H1 (cell line): Measurements from ENCODE around the gene IDH3A.

Source experiments
- EZH2 ChIP-seq: fragments of 200-600 bp; sonication (generic); IDR thresholded peaks from 2 replicates; pipeline ENCODE4 v1.7.1; 2012; ENCODE audit warnings: low read depth, mild to moderate bottlenecking, moderate library complexity, low read length, inconsistent platforms; ENCODE audit not compliant: severe bottlenecking
- RBBP5 ChIP-seq: IDR thresholded peaks from 2 replicates; pipeline ENCODE4 v1.7.1; 2012; ENCODE audit warnings: low read depth, mild to moderate bottlenecking, inconsistent platforms, low read length, moderate library complexity, borderline replicate concordance
- TF ChIP-seq, protein P1 (sequence below): IDR thresholded peaks from 2 replicates; pipeline ENCODE4 v1.6.1; 2011; ENCODE audit warnings: low read length, improper control_type of control experiment

DNA sequence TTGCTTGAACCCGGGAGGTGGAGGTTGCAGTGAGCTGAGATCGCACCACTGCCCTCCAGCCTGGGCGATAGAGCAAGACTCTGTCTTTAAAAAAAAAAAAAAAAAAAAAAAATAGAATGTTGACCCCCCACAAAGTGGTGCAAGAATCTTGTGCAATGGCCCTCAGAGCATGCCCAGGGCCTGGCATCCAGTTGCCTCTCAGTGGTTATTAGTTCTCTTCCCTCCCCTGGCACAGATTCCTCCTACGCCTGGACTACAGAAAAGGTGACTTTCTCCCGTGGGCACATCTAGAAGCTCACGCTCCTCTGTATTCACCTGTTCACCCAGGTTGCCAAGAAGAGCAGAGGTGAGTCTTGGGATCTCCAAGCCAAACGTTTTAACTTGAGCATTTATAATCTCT, 48.5 kb downstream of the IDH3A start:
- no peak for TF ChIP-seq RBBP5
- TF ChIP-seq, protein P1, sequence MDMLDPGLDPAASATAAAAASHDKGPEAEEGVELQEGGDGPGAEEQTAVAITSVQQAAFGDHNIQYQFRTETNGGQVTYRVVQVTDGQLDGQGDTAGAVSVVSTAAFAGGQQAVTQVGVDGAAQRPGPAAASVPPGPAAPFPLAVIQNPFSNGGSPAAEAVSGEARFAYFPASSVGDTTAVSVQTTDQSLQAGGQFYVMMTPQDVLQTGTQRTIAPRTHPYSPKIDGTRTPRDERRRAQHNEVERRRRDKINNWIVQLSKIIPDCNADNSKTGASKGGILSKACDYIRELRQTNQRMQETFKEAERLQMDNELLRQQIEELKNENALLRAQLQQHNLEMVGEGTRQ = no peak
- no peak for TF ChIP-seq EZH2
